HepG2 (cell line): ENCODE results near the gene BBC3. TPM values are rescaled to one million over a fixed set of nuclear protein-coding genes. Genes with fewer than 3 reads are reported as not detected.

Experiments
- ASH2L ChIP-seq: fragments of 300-600, 200-600 bp; sonication (generic); IDR thresholded peaks from 2 replicates; pipeline ENCODE4 v1.7.0; 2017; ENCODE audit warnings: low read depth, mild to moderate bottlenecking, moderate library complexity, mixed read lengths, low read length; ENCODE audit not compliant: insufficient read length
- BRCA1 ChIP-seq: sonication (generic); formaldehyde crosslinking; IDR thresholded peaks from 2 replicates; pipeline ENCODE4 v1.4.0; 2020; ENCODE audit warnings: missing genetic modification reagents
- ELF1 ChIP-seq: sonication (generic); formaldehyde crosslinking; IDR thresholded peaks from 2 replicates; pipeline ENCODE4 v1.4.0; 2020; ENCODE audit warnings: missing genetic modification reagents
- JUNB ChIP-seq: sonication (generic); formaldehyde crosslinking; IDR thresholded peaks from 2 replicates; pipeline ENCODE4 v1.8.0; 2022; ENCODE audit warnings: missing genetic modification reagents, mild to moderate bottlenecking, borderline replicate concordance
- NR0B2 ChIP-seq: sonication (generic); formaldehyde crosslinking; IDR thresholded peaks from 2 replicates; pipeline ENCODE4 v1.4.0; 2020; ENCODE audit warnings: mild to moderate bottlenecking, missing genetic modification reagents
- RNF219 ChIP-seq: sonication (generic); formaldehyde crosslinking; IDR thresholded peaks from 2 replicates; pipeline ENCODE4 v1.5.0; 2020; ENCODE audit warnings: mild to moderate bottlenecking, missing genetic modification reagents
- SNAPC2 ChIP-seq: sonication (generic); formaldehyde crosslinking; IDR thresholded peaks from 2 replicates; pipeline ENCODE4 v1.8.1; 2022; ENCODE audit warnings: mild to moderate bottlenecking, missing genetic modification reagents
- SRSF4 ChIP-seq: fragments of 200-400 bp; formaldehyde crosslinking; IDR thresholded peaks from one replicate; pipeline ENCODE4 v1.6.1; 2018; ENCODE audit warnings: mild to moderate bottlenecking, low read depth, low read length, moderate library complexity; ENCODE audit not compliant: poor library complexity, severe bottlenecking
- TFAP4 ChIP-seq: sonication (generic); IDR thresholded peaks from 2 replicates; pipeline ENCODE4 v1.6.1; 2016; ENCODE audit warnings: low read depth, borderline replicate concordance
- THYN1 ChIP-seq: sonication (generic); formaldehyde crosslinking; IDR thresholded peaks from 2 replicates; pipeline ENCODE4 v1.8.1; 2023; ENCODE audit warnings: low read depth, mild to moderate bottlenecking, moderate library complexity, missing genetic modification reagents, borderline replicate concordance
- TP53 ChIP-seq: sonication (generic); formaldehyde crosslinking; conservative IDR thresholded peaks from 2 replicates; pipeline ENCODE4 v1.4.0; 2020; ENCODE audit warnings: missing genetic modification reagents
- ZFP36L2 ChIP-seq: sonication (generic); formaldehyde crosslinking; IDR thresholded peaks from 2 replicates; pipeline ENCODE4 v1.4.0; 2020; ENCODE audit warnings: missing genetic modification reagents
- ZNF3 ChIP-seq: IDR thresholded peaks from 2 replicates; pipeline ENCODE4 v1.7.0; 2017; ENCODE audit warnings: inconsistent platforms
- ZNF788 ChIP-seq: sonication (generic); formaldehyde crosslinking; IDR thresholded peaks from 2 replicates; pipeline ENCODE4 v1.5.0; 2020; ENCODE audit warnings: mild to moderate bottlenecking, missing genetic modification reagents, borderline replicate concordance
- ZNF891 ChIP-seq: sonication (generic); formaldehyde crosslinking; IDR thresholded peaks from 2 replicates; pipeline ENCODE4 v1.5.0; 2020; ENCODE audit warnings: mild to moderate bottlenecking, missing genetic modification reagents
- polyA plus RNA-seq, 8 experiments: library from polyadenylated mRNA; depleted of rRNA in 3 of 8; stranded (reverse) in 7 of 8; unstranded in 1 of 8; fragments of >200 nt; fragmentation: Illumina TruSeq in 4 of 8; extraction: Trizol in 4 of 8; gene quantifications; 2 replicates each; pipeline versions ENCODE4 v1.2.1 to v1.2.3, GENCODE V29; 2011 to 2016; ENCODE audit warnings: low read depth in 4 of 8, missing spikeins in 1 of 8, mixed read lengths in 1 of 8; ENCODE audit not compliant: insufficient read depth in 1 of 8
- total RNA-seq, 5 experiments: library from RNA; depleted of rRNA; stranded (reverse); fragments of >200 nt; fragmentation: Illumina TruSeq; extraction: Trizol; gene quantifications; 2 replicates each; pipeline ENCODE4 v1.2.3, GENCODE V29; 2016; ENCODE audit warnings: low read depth in 1 of 5
- TF ChIP-seq, protein P1 (sequence below): IDR thresholded peaks from 2 replicates; pipeline ENCODE4 v1.6.1; 2012; ENCODE audit warnings: low read depth, low read length, improper control_type of control experiment
- TF ChIP-seq, protein P2 (sequence below): sonication (generic); formaldehyde crosslinking; IDR thresholded peaks from 2 replicates; pipeline ENCODE4 v1.8.0; 2022; ENCODE audit warnings: missing genetic modification reagents, mild to moderate bottlenecking, borderline replicate concordance
- TF ChIP-seq, protein P3 (sequence below): sonication (generic); formaldehyde crosslinking; IDR thresholded peaks from 2 replicates; pipeline ENCODE4 v1.8.1; 2023; ENCODE audit warnings: missing genetic modification reagents, inconsistent platforms, borderline replicate concordance
- TF ChIP-seq, protein P4 (sequence below): IDR thresholded peaks from 2 replicates; pipeline ENCODE4 v1.6.1; 2016

BBC3 gene
- total and polyA plus RNA-seq, 2 of the 13 experiments (the other 11 are each of a cell fraction or from before 2014, with no cell fraction given), result 6.1 to 8.8 TPM

GRCh38 chr19:47247308-47247990, 16.4 kb upstream of the BBC3 start (continued):
- TF ChIP-seq ZNF788 (peak; percentile 23; the same call in 1 of the 2 replicates), ELF1 (CRISPR knock-in tag) (no peak), JUNB (no peak), NR0B2 (CRISPR knock-in tag) (no peak), BRCA1 (CRISPR knock-in tag) (no peak), ZNF3 (peak; percentile 100), SRSF4 (no peak), TFAP4 (no peak), ASH2L (no peak), ZFP36L2 (CRISPR knock-in tag) (no peak), RNF219 (CRISPR knock-in tag) (no peak), SNAPC2 (CRISPR knock-in tag) (no peak), ZNF891 (CRISPR knock-in tag) (no peak), THYN1 (no peak), TP53 (CRISPR knock-in tag) (no peak)
- TF ChIP-seq, protein P1, sequence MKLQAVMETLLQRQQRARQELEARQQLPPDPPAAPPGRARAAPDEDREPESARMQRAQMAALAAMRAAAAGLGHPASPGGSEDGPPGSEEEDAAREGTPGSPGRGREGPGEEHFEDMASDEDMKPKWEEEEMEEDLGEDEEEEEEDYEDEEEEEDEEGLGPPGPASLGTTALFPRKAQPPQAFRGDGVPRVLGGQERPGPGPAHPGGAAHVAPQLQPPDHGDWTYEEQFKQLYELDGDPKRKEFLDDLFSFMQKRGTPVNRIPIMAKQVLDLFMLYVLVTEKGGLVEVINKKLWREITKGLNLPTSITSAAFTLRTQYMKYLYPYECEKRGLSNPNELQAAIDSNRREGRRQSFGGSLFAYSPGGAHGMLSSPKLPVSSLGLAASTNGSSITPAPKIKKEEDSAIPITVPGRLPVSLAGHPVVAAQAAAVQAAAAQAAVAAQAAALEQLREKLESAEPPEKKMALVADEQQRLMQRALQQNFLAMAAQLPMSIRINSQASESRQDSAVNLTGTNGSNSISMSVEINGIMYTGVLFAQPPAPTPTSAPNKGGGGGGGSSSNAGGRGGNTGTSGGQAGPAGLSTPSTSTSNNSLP, result peak; percentile 38; the same call in 1 of the 2 replicates
- TF ChIP-seq, protein P2, sequence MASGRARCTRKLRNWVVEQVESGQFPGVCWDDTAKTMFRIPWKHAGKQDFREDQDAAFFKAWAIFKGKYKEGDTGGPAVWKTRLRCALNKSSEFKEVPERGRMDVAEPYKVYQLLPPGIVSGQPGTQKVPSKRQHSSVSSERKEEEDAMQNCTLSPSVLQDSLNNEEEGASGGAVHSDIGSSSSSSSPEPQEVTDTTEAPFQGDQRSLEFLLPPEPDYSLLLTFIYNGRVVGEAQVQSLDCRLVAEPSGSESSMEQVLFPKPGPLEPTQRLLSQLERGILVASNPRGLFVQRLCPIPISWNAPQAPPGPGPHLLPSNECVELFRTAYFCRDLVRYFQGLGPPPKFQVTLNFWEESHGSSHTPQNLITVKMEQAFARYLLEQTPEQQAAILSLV (CRISPR knock-in tag), result 0 out of 2 replicates have a peak, but pooled peaks have one; percentile 22
- TF ChIP-seq, protein P3, sequence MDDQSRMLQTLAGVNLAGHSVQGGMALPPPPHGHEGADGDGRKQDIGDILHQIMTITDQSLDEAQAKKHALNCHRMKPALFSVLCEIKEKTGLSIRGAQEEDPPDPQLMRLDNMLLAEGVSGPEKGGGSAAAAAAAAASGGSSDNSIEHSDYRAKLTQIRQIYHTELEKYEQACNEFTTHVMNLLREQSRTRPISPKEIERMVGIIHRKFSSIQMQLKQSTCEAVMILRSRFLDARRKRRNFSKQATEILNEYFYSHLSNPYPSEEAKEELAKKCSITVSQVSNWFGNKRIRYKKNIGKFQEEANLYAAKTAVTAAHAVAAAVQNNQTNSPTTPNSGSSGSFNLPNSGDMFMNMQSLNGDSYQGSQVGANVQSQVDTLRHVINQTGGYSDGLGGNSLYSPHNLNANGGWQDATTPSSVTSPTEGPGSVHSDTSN (CRISPR knock-in tag), result no peak
- TF ChIP-seq, protein P4, sequence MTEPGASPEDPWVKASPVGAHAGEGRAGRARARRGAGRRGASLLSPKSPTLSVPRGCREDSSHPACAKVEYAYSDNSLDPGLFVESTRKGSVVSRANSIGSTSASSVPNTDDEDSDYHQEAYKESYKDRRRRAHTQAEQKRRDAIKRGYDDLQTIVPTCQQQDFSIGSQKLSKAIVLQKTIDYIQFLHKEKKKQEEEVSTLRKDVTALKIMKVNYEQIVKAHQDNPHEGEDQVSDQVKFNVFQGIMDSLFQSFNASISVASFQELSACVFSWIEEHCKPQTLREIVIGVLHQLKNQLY (CRISPR knock-in tag), result no peak
